Embryonic facial prominence (tissue), 1 donor: ENCODE measurements around the gene ATP4A.

Experiments used
- DNase-seq: peaks from one replicate; pipeline ENCODE4 v3.0.0-alpha.2; 2016; ENCODE audit errors: extremely low spot score

Gene ATP4A

GRCh38 chr19:35524181-35524837, 39.1 kb downstream of the ATP4A start:
- no peak for DNase-seq

- DNase-seq: no peak
Observed at GRCh38 chr19:35522745-35523327, 40.6 kb downstream of the ATP4A start.

- DNase-seq: no peak
Observed at GRCh38 chr19:35521124-35521743, 42.2 kb downstream of the ATP4A start.

GRCh38 chr19:35519291-35519690, 44.2 kb downstream of the ATP4A start:
- no peak for DNase-seq

GRCh38 chr19:35518313-35518712, 45.1 kb downstream of the ATP4A start:
- no peak for DNase-seq

- DNase-seq: no peak
Observed at GRCh38 chr19:35517342-35517741, 46.1 kb downstream of the ATP4A start.

GRCh38 chr19:35516310-35516709, 47.1 kb downstream of the ATP4A start:
- DNase-seq: no peak

GRCh38 chr19:35514282-35514809, 49.1 kb downstream of the ATP4A start:
- no peak for DNase-seq

GRCh38 chr19:35513628-35514281, 49.7 kb downstream of the ATP4A start, which contains the start of gene DMKN:
DMKN (minus strand) TSS chr19:35513649; CDS start chr19:35513475, 174 bp downstream.
- DNase-seq: no peak

GRCh38 chr19:35512831-35513627, 50.4 kb downstream of the ATP4A start:
- DNase-seq: no peak

- no peak for DNase-seq
Observed at GRCh38 chr19:35511337-35511736, 52.1 kb downstream of the ATP4A start.

GRCh38 chr19:35510626-35510964, 52.9 kb downstream of the ATP4A start:
- DNase-seq: no peak

GRCh38 chr19:35509861-35510625, 53.4 kb downstream of the ATP4A start:
- DNase-seq: no peak

GRCh38 chr19:35509018-35509652, 54.3 kb downstream of the ATP4A start:
- DNase-seq: no peak

- DNase-seq: no peak
Observed at GRCh38 chr19:35508129-35508528, 55.3 kb downstream of the ATP4A start.

GRCh38 chr19:35507561-35507960, 55.9 kb downstream of the ATP4A start:
- no peak for DNase-seq

- no peak for DNase-seq
Observed at GRCh38 chr19:35506011-35506410, 57.4 kb downstream of the ATP4A start.

GRCh38 chr19:35502751-35503150, 60.7 kb downstream of the ATP4A start:
- no peak for DNase-seq

GRCh38 chr19:35501684-35502083, 61.8 kb downstream of the ATP4A start:
- DNase-seq: no peak

GRCh38 chr19:35500611-35501010, 62.8 kb downstream of the ATP4A start:
- no peak for DNase-seq
